Measurements from ENCODE around the gene PDZRN3.

The PDZRN3 gene

GRCh38 chr3:73411545-73411944 is 213.2 kb downstream of the PDZRN3 start:
- no peak for DNase-seq

GRCh38 chr3:73409138-73409763 is 215.5 kb downstream of the PDZRN3 start:
- no peak for DNase-seq

DNA sequence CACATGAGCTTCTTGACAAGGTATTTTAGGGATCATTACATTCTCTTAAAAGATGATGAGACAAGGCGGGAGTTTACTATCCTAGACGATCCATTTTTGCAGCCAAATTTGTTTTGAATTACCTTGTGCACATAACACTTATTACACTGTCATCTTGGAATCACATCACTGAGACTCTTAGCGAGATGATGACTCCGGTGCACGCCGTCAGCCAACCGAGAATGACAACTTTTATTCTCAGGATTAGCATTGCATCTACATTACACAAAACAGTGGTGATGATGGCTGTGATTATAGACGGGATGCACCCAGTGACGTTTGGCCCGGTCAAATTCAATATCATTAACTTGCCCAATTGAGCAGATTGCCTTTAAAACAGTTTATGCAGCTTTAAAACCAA is 216.1 kb downstream of the PDZRN3 start:
- DNase-seq = no peak

DNA sequence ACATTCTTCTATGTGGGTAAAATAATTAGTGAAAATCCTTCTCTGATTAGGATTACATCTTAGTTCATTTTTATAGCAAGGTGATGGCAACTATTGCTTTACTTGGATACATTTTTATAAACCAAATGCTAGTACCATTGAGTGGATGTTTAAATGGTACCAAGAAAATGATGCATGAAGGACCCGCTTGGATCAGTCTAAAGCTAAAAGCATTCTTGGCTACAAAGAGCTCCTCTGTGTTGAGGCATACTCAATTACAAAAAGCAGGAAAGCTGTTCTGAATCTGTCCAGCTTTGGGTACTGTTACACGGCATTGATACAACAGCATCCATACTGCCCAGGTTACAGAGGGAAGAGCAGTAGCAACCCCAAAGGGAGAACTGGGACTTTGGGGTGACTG is 217.2 kb downstream of the PDZRN3 start:
- DNase-seq = no peak

GRCh38 chr3:73405853-73406252 is 218.9 kb downstream of the PDZRN3 start:
- DNase-seq = no peak

DNA sequence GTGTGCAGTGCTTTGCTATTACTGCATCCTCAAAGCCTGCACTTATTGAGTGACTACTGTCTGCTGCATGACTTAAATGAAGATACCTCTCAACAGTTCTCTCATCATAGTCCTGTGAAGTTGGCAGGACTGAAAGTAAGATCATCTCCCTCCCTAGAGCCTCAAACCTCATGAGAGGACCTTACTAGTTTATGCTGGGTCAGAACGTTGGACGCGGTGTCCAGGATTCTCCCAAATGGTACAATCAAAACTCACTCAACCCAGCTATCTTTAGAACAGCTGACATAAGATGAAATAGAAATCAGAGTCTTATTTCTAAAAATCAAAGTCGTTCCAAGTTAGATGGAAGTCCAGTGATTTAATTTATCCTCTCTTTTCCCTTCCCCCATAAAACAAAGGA is 219.7 kb downstream of the PDZRN3 start:
- no peak for DNase-seq

DNA sequence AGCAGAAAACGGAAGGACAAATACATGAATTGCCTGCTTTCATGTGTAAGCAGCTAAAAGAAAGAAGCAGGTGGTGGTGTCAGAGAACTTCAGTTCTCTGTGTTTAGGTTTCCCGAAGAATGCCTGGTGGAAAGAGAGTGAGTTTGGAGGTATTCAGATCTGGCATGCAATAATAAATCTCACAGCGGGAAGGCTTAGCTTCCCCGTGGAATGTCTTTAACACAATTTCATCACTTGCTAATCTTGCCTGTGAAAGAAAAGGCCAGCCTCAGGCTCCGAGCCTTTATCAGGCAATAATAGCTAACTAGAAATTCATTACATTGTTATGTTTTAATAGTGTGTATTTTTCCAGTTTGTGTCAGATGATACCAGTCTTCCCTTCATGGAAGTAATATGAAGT is 220.3 kb downstream of the PDZRN3 start:
- DNase-seq = no peak

- no peak for DNase-seq
Observed at GRCh38 chr3:73403444-73403843, 221.3 kb downstream of the PDZRN3 start.

- no peak for DNase-seq
Observed at GRCh38 chr3:73401616-73402279, 223.0 kb downstream of the PDZRN3 start.

GRCh38 chr3:73401059-73401458 is 223.7 kb downstream of the PDZRN3 start:
- DNase-seq = no peak

DNA sequence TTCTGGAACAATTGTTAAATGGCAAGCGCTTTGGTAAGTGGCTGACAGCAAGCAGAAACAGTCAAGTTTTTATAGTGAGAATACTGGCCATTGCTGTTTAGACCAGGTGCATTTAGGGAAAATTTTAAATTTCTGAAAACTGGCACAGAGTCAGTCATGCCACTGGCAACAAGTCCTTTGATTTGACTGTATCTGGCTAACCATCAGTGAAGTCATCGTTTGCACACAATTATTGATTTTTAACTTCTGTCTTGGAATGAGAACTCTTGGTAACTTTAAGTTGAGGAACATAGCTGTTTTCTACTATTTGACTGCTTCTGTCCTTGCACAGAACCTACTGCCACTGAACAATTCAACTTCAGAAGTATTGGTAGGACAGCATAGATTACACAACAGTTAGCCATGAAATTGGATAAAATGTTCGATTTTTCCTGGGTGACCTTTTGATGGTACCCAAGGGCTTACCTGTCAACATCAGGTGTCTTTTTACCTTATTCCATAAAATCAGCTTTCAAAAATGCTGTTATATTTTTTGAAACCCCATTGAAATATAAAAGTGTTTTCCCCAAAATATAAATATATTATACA is 225.0 kb downstream of the PDZRN3 start:
- no peak for DNase-seq

- no peak for DNase-seq
Observed at GRCh38 chr3:73399106-73399505, 225.6 kb downstream of the PDZRN3 start.

DNA sequence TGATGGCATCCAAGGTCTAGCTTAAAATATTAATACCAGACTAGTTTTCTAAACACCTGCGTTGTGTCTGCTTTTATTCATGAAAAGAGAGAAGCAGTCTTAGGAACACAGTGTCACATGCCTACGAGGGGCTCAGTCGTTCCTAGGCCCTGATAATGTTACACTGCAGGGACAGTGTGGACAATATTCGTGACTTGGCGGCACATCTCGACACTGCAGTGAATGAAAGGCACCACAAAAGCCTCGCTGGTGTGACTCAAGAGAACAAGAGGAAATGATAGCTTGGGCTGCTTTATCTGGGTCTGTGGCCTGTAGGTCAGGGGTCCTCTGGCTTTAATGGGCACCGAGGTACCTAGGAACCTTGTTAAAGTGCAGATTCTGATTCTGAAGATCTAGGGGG is 226.7 kb downstream of the PDZRN3 start:
- DNase-seq = no peak

- DNase-seq = no peak
Observed at GRCh38 chr3:73394240-73394639, 230.5 kb downstream of the PDZRN3 start.

- no peak for DNase-seq
Observed at GRCh38 chr3:73393005-73393404, 231.7 kb downstream of the PDZRN3 start.

GRCh38 chr3:73391984-73392383 is 232.8 kb downstream of the PDZRN3 start:
- DNase-seq = no peak

GRCh38 chr3:73389928-73390327 is 234.8 kb downstream of the PDZRN3 start:
- no peak for DNase-seq

- no peak for DNase-seq
Observed at GRCh38 chr3:73389117-73389813, 235.5 kb downstream of the PDZRN3 start.

DNA sequence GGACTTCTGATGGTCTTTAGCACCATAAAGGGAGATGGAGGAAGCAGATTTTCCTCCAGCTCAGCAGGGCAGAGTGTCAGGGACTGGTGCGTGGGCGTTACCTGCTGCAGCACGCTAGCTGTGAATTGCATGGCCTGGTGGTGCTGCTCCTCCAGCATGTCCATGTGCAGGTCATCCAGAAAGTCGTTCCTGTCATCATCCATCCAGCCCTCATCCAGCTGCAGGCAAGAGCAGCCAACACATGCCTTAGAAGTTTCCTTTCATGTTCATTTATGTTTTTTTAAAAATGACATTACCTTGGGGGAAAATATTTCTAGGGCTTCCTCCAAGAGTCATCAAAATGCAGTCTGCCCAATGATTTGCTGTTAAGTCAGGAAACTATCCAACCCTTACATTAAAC is 239.2 kb downstream of the PDZRN3 start:
- no peak for DNase-seq

GRCh38 chr3:73384091-73384906 is 240.4 kb downstream of the PDZRN3 start:
- DNase-seq = no peak

- no peak for DNase-seq
Observed at GRCh38 chr3:73383470-73384049, 241.2 kb downstream of the PDZRN3 start.

DNA sequence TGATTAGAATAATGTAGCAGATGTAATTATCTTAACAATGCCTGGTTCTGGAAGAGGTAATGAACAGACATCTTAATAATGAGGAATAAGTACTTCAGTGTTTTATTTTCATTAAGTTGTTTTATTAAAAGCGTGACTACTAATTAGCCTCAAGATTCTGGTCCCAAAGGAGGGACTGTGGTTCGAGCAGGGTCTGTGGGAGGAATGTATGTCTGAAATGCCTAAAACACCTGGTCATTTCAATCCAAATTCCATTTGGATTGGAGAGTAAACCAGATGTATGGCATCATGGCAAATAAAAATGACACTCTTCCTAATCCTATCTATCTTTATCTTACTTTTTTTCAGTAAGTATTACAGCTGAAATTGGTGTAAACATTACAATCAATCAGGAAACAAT is 243.2 kb downstream of the PDZRN3 start:
- DNase-seq = no peak
